K562 (cell line): Measurements from ENCODE around the gene ULBP2. TPM values are rescaled to one million over a fixed set of nuclear protein-coding genes. Genes with fewer than 3 reads are reported as not detected.

Experiments
- ATF1 ChIP-seq, 2 experiments: fragments of 450-650 bp in 1 of 2; IDR thresholded peaks; 2 replicates each; pipeline ENCODE4 v1.6.1; 2016; ENCODE audit warnings: missing compliant biosample characterization in 1 of 2, missing genetic modification characterization in 1 of 2
- ATF7 ChIP-seq: fragments of 450-650 bp; IDR thresholded peaks from 2 replicates; pipeline ENCODE4 v1.7.1; 2014; ENCODE audit warnings: mild to moderate bottlenecking, moderate library complexity
- CEBPB ChIP-seq: fragments of 450-650 bp; IDR thresholded peaks from 2 replicates; pipeline ENCODE4 v1.6.1; 2016; ENCODE audit warnings: missing genetic modification characterization, missing compliant biosample characterization
- HNRNPLL ChIP-seq: fragments of 200-400 bp; formaldehyde crosslinking; IDR thresholded peaks from 2 replicates; pipeline ENCODE4 v1.6.1; 2017; ENCODE audit warnings: low read length, low read depth, mild to moderate bottlenecking; ENCODE audit not compliant: poor library complexity, severe bottlenecking
- MTA2 ChIP-seq: fragments of 450-650 bp; IDR thresholded peaks from 2 replicates; pipeline ENCODE4 v1.6.1; 2016; ENCODE audit warnings: low read depth
- PML ChIP-seq: IDR thresholded peaks from 2 replicates; pipeline ENCODE4 v1.6.1; 2012; ENCODE audit warnings: low read length, inconsistent platforms
- SMAD4 ChIP-seq: fragments of 250-450 bp; sonication (Bioruptor Pico); conservative IDR thresholded peaks from 2 replicates; pipeline ENCODE4 v1.8.0; 2021; ENCODE audit warnings: inconsistent platforms, mild to moderate bottlenecking, moderate library complexity
- polyA plus RNA-seq, 8 experiments: library from polyadenylated mRNA; depleted of rRNA in 4 of 8; stranded (reverse) in 5 of 8; unstranded in 3 of 8; fragments of >200 nt; fragmentation: Nextera tagmentation in 2 of 8; fragmentation: Illumina TruSeq in 1 of 8; extraction: Ambion mirVana in 2 of 8; extraction: Trizol in 1 of 8; gene quantifications; 2 replicates each; pipeline versions ENCODE4 v1.2.1 to v1.2.3, GENCODE V29; 2011 to 2014; ENCODE audit warnings: inconsistent platforms in 1 of 8, missing spikeins in 1 of 8
- total RNA-seq, 7 experiments: library from RNA; depleted of rRNA in 6 of 7; stranded (reverse); fragments of >200 nt in 6 of 7; fragmentation: Illumina TruSeq in 2 of 7; extraction: Trizol in 2 of 7; gene quantifications; 2 replicates each; pipeline versions ENCODE4 v1.2.1 to v1.2.3, GENCODE V29; 2011 to 2021; ENCODE audit warnings: low replicate concordance in 1 of 7
- TF ChIP-seq, protein P1 (sequence below): fragments of 450-650 bp; formaldehyde crosslinking; IDR thresholded peaks from 2 replicates; pipeline ENCODE4 v1.4.0; 2020; ENCODE audit warnings: mild to moderate bottlenecking, moderate library complexity
- TF ChIP-seq, protein P2 (sequence below): sonication (generic); formaldehyde crosslinking; IDR thresholded peaks from 2 replicates; pipeline ENCODE4 v1.8.0; 2023; ENCODE audit warnings: missing genetic modification reagents, mild to moderate bottlenecking, borderline replicate concordance
- TF ChIP-seq, protein P3 (sequence below): fragments of 250-450 bp; sonication (Bioruptor Pico); IDR thresholded peaks from 2 replicates; pipeline ENCODE4 v1.5.0; 2020; ENCODE audit warnings: mild to moderate bottlenecking
- TF ChIP-seq, protein P4 (sequence below): fragments of 250-450 bp; sonication (Bioruptor Pico); IDR thresholded peaks from 2 replicates; pipeline ENCODE4 v1.4.0; 2020; ENCODE audit warnings: mild to moderate bottlenecking, moderate library complexity
- TF ChIP-seq, protein P5 (sequence below): sonication (generic); formaldehyde crosslinking; IDR thresholded peaks from 2 replicates; pipeline ENCODE4 v1.8.1; 2023; ENCODE audit warnings: mild to moderate bottlenecking, missing genetic modification reagents

The ULBP2 gene
- total and polyA plus RNA-seq, 9 of the 15 experiments (the other 6 are each of a cell fraction or from before 2014, with no cell fraction given) = 0.50 to 5.3 (median 1.2) TPM

DNA sequence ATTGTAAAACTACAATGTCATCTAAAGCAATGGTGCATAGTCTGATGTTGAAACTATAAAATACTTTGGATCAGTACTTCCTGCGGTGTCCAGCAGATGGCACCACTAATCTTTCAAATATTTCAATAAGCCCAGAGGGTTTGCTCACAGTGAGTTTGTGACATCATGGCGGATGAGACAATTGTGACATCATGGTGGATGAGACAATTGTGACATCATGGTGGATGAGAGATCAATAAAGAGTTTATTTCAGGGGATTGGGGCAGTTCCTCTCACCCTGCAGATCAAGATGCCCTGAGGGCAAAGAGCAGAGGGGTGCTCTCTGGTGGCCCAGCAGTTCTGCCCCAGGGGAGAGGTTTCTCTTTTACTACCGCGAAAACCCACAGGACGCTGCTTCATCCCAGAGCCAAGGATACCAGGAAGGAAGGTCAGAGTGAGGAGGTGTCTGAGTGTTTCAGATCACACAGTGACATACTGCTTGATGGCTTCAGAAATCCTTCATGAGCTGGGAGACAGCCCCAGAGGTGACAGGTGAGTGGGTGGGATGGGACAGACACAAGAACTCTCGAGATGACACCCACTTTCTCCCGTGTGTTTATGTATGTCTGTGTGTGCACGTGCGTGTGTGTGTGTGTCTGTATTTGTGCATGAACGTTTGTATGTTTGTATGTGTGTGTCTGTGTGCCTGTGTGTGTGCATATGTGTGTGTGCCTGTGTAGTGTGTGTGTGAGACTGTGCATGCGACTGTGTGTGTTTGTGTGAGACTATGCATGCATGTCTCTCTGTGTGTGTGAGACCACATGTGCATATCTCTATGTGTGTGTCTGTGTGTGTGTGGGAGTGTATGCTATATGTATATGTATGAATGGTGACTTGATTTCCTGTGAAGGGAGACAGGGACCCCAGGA, 7.3 kb upstream of the ULBP2 start (continued):
- TF ChIP-seq, protein P1, sequence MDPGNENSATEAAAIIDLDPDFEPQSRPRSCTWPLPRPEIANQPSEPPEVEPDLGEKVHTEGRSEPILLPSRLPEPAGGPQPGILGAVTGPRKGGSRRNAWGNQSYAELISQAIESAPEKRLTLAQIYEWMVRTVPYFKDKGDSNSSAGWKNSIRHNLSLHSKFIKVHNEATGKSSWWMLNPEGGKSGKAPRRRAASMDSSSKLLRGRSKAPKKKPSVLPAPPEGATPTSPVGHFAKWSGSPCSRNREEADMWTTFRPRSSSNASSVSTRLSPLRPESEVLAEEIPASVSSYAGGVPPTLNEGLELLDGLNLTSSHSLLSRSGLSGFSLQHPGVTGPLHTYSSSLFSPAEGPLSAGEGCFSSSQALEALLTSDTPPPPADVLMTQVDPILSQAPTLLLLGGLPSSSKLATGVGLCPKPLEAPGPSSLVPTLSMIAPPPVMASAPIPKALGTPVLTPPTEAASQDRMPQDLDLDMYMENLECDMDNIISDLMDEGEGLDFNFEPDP (CRISPR knock-in tag) = no peak
- TF ChIP-seq PML (no peak), HNRNPLL (no peak), ATF1 (CRISPR knock-in tag; IDR thresholded peaks at IDR 0.05) (peak; percentile 77), ATF1 (tag; IDR thresholded peaks at IDR 0.05) (peak; percentile 99), ATF7 (peak; percentile 99), CEBPB (tag) (peak; percentile 96), MTA2 (no peak), SMAD4 (CRISPR knock-in tag) (no peak)
- TF ChIP-seq, protein P2, sequence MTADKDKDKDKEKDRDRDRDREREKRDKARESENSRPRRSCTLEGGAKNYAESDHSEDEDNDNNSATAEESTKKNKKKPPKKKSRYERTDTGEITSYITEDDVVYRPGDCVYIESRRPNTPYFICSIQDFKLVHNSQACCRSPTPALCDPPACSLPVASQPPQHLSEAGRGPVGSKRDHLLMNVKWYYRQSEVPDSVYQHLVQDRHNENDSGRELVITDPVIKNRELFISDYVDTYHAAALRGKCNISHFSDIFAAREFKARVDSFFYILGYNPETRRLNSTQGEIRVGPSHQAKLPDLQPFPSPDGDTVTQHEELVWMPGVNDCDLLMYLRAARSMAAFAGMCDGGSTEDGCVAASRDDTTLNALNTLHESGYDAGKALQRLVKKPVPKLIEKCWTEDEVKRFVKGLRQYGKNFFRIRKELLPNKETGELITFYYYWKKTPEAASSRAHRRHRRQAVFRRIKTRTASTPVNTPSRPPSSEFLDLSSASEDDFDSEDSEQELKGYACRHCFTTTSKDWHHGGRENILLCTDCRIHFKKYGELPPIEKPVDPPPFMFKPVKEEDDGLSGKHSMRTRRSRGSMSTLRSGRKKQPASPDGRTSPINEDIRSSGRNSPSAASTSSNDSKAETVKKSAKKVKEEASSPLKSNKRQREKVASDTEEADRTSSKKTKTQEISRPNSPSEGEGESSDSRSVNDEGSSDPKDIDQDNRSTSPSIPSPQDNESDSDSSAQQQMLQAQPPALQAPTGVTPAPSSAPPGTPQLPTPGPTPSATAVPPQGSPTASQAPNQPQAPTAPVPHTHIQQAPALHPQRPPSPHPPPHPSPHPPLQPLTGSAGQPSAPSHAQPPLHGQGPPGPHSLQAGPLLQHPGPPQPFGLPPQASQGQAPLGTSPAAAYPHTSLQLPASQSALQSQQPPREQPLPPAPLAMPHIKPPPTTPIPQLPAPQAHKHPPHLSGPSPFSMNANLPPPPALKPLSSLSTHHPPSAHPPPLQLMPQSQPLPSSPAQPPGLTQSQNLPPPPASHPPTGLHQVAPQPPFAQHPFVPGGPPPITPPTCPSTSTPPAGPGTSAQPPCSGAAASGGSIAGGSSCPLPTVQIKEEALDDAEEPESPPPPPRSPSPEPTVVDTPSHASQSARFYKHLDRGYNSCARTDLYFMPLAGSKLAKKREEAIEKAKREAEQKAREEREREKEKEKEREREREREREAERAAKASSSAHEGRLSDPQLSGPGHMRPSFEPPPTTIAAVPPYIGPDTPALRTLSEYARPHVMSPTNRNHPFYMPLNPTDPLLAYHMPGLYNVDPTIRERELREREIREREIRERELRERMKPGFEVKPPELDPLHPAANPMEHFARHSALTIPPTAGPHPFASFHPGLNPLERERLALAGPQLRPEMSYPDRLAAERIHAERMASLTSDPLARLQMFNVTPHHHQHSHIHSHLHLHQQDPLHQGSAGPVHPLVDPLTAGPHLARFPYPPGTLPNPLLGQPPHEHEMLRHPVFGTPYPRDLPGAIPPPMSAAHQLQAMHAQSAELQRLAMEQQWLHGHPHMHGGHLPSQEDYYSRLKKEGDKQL (CRISPR knock-in tag) = no peak
- TF ChIP-seq, protein P3, sequence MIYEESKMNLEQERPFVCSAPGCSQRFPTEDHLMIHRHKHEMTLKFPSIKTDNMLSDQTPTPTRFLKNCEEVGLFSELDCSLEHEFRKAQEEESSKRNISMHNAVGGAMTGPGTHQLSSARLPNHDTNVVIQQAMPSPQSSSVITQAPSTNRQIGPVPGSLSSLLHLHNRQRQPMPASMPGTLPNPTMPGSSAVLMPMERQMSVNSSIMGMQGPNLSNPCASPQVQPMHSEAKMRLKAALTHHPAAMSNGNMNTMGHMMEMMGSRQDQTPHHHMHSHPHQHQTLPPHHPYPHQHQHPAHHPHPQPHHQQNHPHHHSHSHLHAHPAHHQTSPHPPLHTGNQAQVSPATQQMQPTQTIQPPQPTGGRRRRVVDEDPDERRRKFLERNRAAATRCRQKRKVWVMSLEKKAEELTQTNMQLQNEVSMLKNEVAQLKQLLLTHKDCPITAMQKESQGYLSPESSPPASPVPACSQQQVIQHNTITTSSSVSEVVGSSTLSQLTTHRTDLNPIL (CRISPR knock-in tag) = no peak
- TF ChIP-seq, protein P4, sequence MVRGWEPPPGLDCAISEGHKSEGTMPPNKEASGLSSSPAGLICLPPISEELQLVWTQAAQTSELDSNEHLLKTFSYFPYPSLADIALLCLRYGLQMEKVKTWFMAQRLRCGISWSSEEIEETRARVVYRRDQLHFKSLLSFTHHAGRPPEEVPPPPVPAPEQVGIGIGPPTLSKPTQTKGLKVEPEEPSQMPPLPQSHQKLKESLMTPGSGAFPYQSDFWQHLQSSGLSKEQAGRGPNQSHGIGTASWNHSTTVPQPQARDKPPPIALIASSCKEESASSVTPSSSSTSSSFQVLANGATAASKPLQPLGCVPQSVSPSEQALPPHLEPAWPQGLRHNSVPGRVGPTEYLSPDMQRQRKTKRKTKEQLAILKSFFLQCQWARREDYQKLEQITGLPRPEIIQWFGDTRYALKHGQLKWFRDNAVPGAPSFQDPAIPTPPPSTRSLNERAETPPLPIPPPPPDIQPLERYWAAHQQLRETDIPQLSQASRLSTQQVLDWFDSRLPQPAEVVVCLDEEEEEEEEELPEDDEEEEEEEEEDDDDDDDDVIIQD = no peak
- TF ChIP-seq, protein P5, sequence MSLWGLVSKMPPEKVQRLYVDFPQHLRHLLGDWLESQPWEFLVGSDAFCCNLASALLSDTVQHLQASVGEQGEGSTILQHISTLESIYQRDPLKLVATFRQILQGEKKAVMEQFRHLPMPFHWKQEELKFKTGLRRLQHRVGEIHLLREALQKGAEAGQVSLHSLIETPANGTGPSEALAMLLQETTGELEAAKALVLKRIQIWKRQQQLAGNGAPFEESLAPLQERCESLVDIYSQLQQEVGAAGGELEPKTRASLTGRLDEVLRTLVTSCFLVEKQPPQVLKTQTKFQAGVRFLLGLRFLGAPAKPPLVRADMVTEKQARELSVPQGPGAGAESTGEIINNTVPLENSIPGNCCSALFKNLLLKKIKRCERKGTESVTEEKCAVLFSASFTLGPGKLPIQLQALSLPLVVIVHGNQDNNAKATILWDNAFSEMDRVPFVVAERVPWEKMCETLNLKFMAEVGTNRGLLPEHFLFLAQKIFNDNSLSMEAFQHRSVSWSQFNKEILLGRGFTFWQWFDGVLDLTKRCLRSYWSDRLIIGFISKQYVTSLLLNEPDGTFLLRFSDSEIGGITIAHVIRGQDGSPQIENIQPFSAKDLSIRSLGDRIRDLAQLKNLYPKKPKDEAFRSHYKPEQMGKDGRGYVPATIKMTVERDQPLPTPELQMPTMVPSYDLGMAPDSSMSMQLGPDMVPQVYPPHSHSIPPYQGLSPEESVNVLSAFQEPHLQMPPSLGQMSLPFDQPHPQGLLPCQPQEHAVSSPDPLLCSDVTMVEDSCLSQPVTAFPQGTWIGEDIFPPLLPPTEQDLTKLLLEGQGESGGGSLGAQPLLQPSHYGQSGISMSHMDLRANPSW (CRISPR knock-in tag) = no peak
